HAP-1 (cell line): ENCODE results near the gene ZNF394.

ENCODE experiments used
- DNase-seq, 2 experiments: peaks; one replicate each; pipeline ENCODE4 v3.0.0-alpha.2; 2016 to 2020; ENCODE audit warnings: low spot score in 2 of 2
- H3K27me3 ChIP-seq: fragments of 250-450 bp; sonication (Bioruptor Pico); 2 replicates; pipeline ENCODE4 v1.5.1; 2020; ENCODE audit warnings: low read depth, mild to moderate bottlenecking, moderate library complexity
- H3K36me3 ChIP-seq: fragments of 250-450 bp; sonication (Bioruptor Pico); replicated peaks from 2 replicates; pipeline ENCODE4 v1.5.1; 2020; ENCODE audit warnings: mild to moderate bottlenecking
- H3K4me1 ChIP-seq: fragments of 250-450 bp; sonication (Bioruptor Pico); 2 replicates; pipeline ENCODE4 v1.5.1; 2020; ENCODE audit warnings: mild to moderate bottlenecking
- H3K4me3 ChIP-seq: fragments of 250-450 bp; sonication (Bioruptor Pico); 2 replicates; pipeline ENCODE4 v1.5.1; 2020; ENCODE audit warnings: mild to moderate bottlenecking, moderate library complexity
- H3K9me3 ChIP-seq: fragments of 250-450 bp; sonication (Bioruptor Pico); 2 replicates; pipeline ENCODE4 v1.5.1; 2020; ENCODE audit warnings: mild to moderate bottlenecking, moderate library complexity
- in situ Hi-C: fragments of 300-500 bp; cut with MboI; formaldehyde crosslinking; loops from 3 replicates; pipeline ENCODE4 v1.14.3; 2020; ENCODE audit warnings: low sequenced_read_pairs, inconsistent platforms, mixed read lengths

ZNF394 gene

DNA sequence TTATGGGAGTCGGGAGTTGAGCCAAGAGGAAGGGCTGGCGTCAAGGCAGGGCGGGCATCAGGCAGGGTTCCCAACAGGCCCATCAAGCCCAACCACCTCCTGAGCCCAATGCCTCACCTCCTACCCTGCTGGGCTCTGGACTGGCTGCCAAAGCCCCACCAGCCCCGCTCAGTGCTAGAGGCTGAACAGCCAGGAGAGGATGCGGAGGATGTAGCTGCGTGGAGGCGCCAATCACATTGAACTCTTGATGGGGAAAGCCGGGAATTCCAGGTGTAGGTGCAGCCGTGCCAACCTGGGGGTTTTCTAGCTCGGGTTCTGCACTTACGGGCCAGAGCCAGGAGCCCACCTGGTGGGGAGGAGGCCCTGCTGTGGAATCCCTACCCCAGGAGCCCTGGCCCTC lies 47.0 kb downstream of the ZNF394 start:
- Histone ChIP-seq H3K4me3 (no peak overlapping the region), H3K9me3 (no peaks in the 10 kb centered on the region), H3K27me3 (no peaks in the 10 kb centered on the region), H3K4me1 (no peaks in the 10 kb centered on the region), H3K36me3 (peaks cover 92% of the 10 kb centered on the region)
- DNase-seq: no peak
- in situ Hi-C loops: no loop called here

DNA sequence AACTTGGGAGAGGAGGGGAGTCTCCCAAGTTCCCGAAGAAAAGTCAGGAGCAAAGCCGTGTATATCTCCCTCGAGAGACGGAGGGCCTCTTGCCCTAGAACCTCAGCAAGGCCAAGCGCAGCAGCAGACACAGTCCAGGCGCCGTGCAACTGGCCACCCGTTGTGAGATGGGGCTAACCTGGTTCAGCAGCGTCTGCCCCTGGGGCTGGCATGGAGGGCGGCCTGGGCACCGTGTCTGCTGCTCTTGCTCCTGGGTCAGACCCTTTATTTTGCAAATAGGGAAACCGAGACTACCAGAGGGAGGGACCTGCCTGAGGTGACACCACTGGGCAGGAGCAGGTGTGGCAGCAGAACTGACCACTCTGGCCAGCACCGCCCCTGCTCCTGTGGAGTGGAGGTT lies 47.5 kb downstream of the ZNF394 start:
- H3K4me1 ChIP-seq: no peaks in the 10 kb centered on the region
- in situ Hi-C loops: no loop called here

GRCh38 chr7:99451936-99452335 lies 48.1 kb downstream of the ZNF394 start:
- peaks cover 85% of the 10 kb centered on the region for H3K36me3 ChIP-seq
- no peaks in the 10 kb centered on the region for H3K27me3 ChIP-seq
- no peaks in the 10 kb centered on the region for H3K4me1 ChIP-seq
- no peak for DNase-seq
- H3K4me3 ChIP-seq: no peak overlapping the region
- in situ Hi-C loops: no loop called here
- H3K9me3 ChIP-seq: no peaks in the 10 kb centered on the region

More for the DNA sequence above, 47.5 kb downstream of the ZNF394 start:
- H3K4me3 ChIP-seq: no peak overlapping the region
- H3K9me3 ChIP-seq: no peaks in the 10 kb centered on the region
- H3K36me3 ChIP-seq: peaks cover 92% of the 10 kb centered on the region
- DNase-seq: no peak
- no peaks in the 10 kb centered on the region for H3K27me3 ChIP-seq

GRCh38 chr7:99449326-99449725 lies 50.8 kb downstream of the ZNF394 start:
- DNase-seq: no peak
- Histone ChIP-seq H3K4me1 (no peaks in the 10 kb centered on the region), H3K4me3 (no peak overlapping the region), H3K27me3 (no peaks in the 10 kb centered on the region), H3K9me3 (no peaks in the 10 kb centered on the region), H3K36me3 (peaks cover 81% of the 10 kb centered on the region)
- in situ Hi-C loops: no loop called here

DNA sequence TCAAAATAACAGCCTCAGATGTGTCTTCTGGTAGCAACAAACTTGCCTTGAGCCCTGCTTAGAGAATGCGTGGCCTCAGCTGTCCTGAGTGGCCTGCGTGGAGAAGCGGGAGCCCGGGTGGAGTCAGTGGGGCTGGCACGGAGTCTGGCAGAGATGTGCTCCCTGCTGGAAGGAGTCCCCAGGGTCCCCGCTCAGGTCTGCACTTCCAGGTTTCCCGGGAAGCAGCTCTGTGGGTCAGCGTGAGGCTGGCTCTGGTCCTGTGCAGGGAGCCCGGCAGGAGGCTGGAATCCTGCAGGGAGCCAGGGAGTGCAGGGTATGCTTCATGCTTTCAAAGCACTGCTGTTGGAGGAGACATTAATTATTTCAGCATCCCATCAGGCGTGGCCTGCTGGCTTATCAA lies 51.2 kb downstream of the ZNF394 start:
- DNase-seq: no peak
- in situ Hi-C loops: no loop called here

DNA sequence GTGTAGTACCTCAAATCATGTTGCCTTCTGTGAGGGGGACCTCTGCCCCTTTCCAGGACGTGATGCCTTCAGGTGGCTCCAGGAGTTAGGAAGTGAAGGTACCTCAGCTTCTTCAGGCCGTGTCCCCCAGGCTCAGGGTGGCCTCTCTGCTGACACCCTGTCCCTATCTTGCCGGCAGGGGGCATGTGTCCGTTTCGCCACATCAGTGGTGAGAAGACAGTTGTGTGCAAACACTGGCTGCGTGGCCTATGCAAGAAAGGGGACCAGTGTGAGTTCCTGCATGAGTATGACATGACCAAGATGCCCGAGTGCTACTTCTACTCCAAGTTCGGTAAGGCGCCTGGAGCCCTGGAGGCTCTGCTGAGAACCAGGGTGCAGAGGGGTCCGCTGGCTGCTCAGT lies 52.1 kb downstream of the ZNF394 start:
- Histone ChIP-seq H3K4me3 (no peak overlapping the region), H3K27me3 (no peaks in the 10 kb centered on the region), H3K36me3 (peaks cover 83% of the 10 kb centered on the region), H3K9me3 (no peaks in the 10 kb centered on the region), H3K4me1 (no peaks in the 10 kb centered on the region)
- DNase-seq: no peak
- in situ Hi-C loops: no loop called here

More for the DNA sequence above, 51.2 kb downstream of the ZNF394 start:
- no peaks in the 10 kb centered on the region for H3K27me3 ChIP-seq
- no peak overlapping the region for H3K4me3 ChIP-seq
- H3K36me3 ChIP-seq: peaks cover 83% of the 10 kb centered on the region
- H3K4me1 ChIP-seq: no peaks in the 10 kb centered on the region
- no peaks in the 10 kb centered on the region for H3K9me3 ChIP-seq

GRCh38 chr7:99446096-99446495 lies 54.0 kb downstream of the ZNF394 start:
- no peaks in the 10 kb centered on the region for H3K27me3 ChIP-seq
- H3K4me3 ChIP-seq: no peak overlapping the region
- H3K36me3 ChIP-seq: peaks cover 81% of the 10 kb centered on the region
- no peak for DNase-seq
- in situ Hi-C loops: no loop called here
- H3K4me1 ChIP-seq: no peaks in the 10 kb centered on the region; the same call in 1 of the 2 replicates
- H3K9me3 ChIP-seq: no peaks in the 10 kb centered on the region
